ENCODE data around the gene GGACT.

DNA sequence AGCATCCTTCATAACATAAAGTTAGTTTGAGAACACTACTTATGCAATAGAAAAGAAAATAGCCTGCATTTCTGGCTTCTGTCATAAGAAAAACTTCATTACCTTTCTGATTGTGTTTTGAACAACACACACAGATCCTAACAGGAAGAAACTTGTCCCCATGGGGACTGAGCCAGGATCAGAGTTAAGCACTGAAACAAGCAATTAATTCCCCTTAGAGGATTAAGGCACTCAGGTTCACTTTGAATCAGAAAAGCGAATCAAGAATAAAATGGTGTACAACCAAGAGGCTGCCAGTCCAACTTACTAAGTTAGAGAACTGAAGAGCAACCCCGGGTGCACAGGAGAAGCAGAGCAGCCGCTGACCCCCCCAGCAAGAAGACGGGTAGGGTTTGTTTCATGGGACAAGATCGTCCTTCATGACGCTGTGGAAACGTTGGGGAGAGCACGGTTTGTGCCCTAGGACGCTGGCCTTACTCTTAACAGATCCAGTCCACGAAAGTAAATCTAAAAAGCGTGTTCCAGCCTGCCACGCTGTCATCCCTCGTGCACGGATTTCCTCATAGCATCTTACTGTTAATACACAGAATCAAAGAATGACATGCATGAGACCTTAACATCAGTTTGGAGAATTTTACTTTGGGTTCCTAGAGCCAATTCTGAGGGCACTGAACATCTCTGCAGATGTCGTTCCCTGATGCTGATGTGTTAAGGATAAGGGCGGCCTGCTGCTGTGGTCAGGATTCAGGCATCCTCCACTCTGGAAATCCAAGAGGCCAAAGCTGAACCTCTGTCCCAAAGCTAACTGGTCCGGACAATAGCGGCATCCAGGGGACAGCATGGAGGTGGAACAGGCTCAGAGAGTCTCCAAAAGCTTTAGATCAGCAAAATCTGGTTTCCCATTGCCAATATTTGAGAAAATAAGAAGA is 46.4 kb downstream of the GGACT start:
- no peak for TF ChIP-seq CTCF (IDR thresholded peaks at IDR 0.05; ENCODE audit: borderline replicate concordance, extremely low read depth, low read length, poor library complexity, severe bottlenecking)
- no peak for TF ChIP-seq EZH2 (IDR thresholded peaks at IDR 0.05; ENCODE audit: borderline replicate concordance, low read depth, low read length, severe bottlenecking)
